ENCODE results near the gene UBE2QL1.
"Not testable (repeated sequence)": the region's sequence is repeated elsewhere in the genome, so short reads cannot be mapped to it uniquely, and the experiment has no call there.

The UBE2QL1 gene

GRCh38 chr5:6502421-6502820 lies 53.8 kb downstream of the UBE2QL1 start:
- no peak for DNase-seq

- DNase-seq: no peak
Observed at GRCh38 chr5:6503342-6503741, 54.7 kb downstream of the UBE2QL1 start.

GRCh38 chr5:6504677-6505415 lies 56.2 kb downstream of the UBE2QL1 start:
- no peak for DNase-seq

GRCh38 chr5:6505416-6505755 lies 56.7 kb downstream of the UBE2QL1 start:
- DNase-seq: no peak

GRCh38 chr5:6505783-6506557 lies 57.3 kb downstream of the UBE2QL1 start:
- DNase-seq: no peak

- no peak for DNase-seq
Observed at GRCh38 chr5:6506611-6507010, 58.0 kb downstream of the UBE2QL1 start.

GRCh38 chr5:6508931-6509330 lies 60.3 kb downstream of the UBE2QL1 start:
- no peak for DNase-seq

GRCh38 chr5:6510132-6510531 lies 61.5 kb downstream of the UBE2QL1 start:
- no peak for DNase-seq

GRCh38 chr5:6510973-6511372 lies 62.3 kb downstream of the UBE2QL1 start:
- no peak for DNase-seq

GRCh38 chr5:6515812-6516211 lies 67.2 kb downstream of the UBE2QL1 start:
- not testable (repeated sequence) for DNase-seq

- DNase-seq: no peak
Observed at GRCh38 chr5:6516823-6517222, 68.2 kb downstream of the UBE2QL1 start.

- no peak for DNase-seq
Observed at GRCh38 chr5:6517510-6517909, 68.9 kb downstream of the UBE2QL1 start.

- DNase-seq: no peak
Observed at GRCh38 chr5:6518298-6519057, 69.8 kb downstream of the UBE2QL1 start.

GRCh38 chr5:6520201-6520600 lies 71.5 kb downstream of the UBE2QL1 start:
- no peak for DNase-seq

GRCh38 chr5:6522331-6522730 lies 73.7 kb downstream of the UBE2QL1 start:
- no peak for DNase-seq

GRCh38 chr5:6522923-6523322 lies 74.3 kb downstream of the UBE2QL1 start:
- DNase-seq: no peak

GRCh38 chr5:6525422-6525821 lies 76.8 kb downstream of the UBE2QL1 start:
- no peak for DNase-seq

GRCh38 chr5:6525910-6526309 lies 77.3 kb downstream of the UBE2QL1 start:
- DNase-seq: no peak

GRCh38 chr5:6527749-6528455 lies 79.2 kb downstream of the UBE2QL1 start:
- no peak for DNase-seq

- DNase-seq: no peak
Observed at GRCh38 chr5:6535594-6535993, 86.9 kb downstream of the UBE2QL1 start.

GRCh38 chr5:6539060-6539459 lies 90.4 kb downstream of the UBE2QL1 start:
- DNase-seq: no peak

- DNase-seq: no peak
Observed at GRCh38 chr5:6540111-6540827, 91.6 kb downstream of the UBE2QL1 start.
